Endothelial cell (in vitro differentiated cells): ENCODE results near the gene APBB2. TPM values are rescaled to one million over a fixed set of nuclear protein-coding genes. Genes with fewer than 3 reads are reported as not detected.

ENCODE experiments used
- DNase-seq: peaks from one replicate; pipeline ENCODE4 v3.0.0; 2021; ENCODE audit warnings: low spot score
- H3K27ac Mint-ChIP-seq: one replicate; pipeline ENCODE4 v1.8.0; 2021; ENCODE audit warnings: mixed read lengths, inconsistent platforms; ENCODE audit not compliant: unreplicated experiment
- H3K27me3 Mint-ChIP-seq: one replicate; pipeline ENCODE4 v1.8.0; 2021; ENCODE audit warnings: mild to moderate bottlenecking, moderate library complexity, mixed read lengths, inconsistent platforms; ENCODE audit not compliant: unreplicated experiment
- H3K36me3 Mint-ChIP-seq: one replicate; pipeline ENCODE4 v1.8.0; 2021; ENCODE audit warnings: mild to moderate bottlenecking, low read depth, mixed read lengths, inconsistent platforms; ENCODE audit not compliant: unreplicated experiment
- H3K4me1 Mint-ChIP-seq: one replicate; pipeline ENCODE4 v1.8.0; 2021; ENCODE audit warnings: mild to moderate bottlenecking, mixed read lengths, inconsistent platforms; ENCODE audit not compliant: unreplicated experiment
- H3K4me3 Mint-ChIP-seq: one replicate; pipeline ENCODE4 v1.8.0; 2021; ENCODE audit warnings: mild to moderate bottlenecking, mixed read lengths, inconsistent platforms; ENCODE audit not compliant: unreplicated experiment
- H3K9me3 Mint-ChIP-seq: one replicate; pipeline ENCODE4 v1.8.0; 2021; ENCODE audit warnings: mixed read lengths, inconsistent platforms; ENCODE audit not compliant: unreplicated experiment
- CTCF ChIP-seq: fragments of 200-600 bp; sonication (generic); IDR thresholded peaks from one replicate; pipeline ENCODE4 v1.5.0; 2021; ENCODE audit warnings: antibody characterized with exemption; ENCODE audit not compliant: unreplicated experiment
- total RNA-seq: library from RNA; stranded (reverse); fragmentation: NEBNext Ultra II Directional; extraction: Animal tissue kit (Norgen Biotek cat#: 25700); gene quantifications from one replicate; pipeline ENCODE4 v1.2.1, GENCODE V29; 2021; ENCODE audit not compliant: unreplicated experiment

APBB2 gene
- total RNA-seq, 1 donor from 2014 or later = 103 TPM

DNA sequence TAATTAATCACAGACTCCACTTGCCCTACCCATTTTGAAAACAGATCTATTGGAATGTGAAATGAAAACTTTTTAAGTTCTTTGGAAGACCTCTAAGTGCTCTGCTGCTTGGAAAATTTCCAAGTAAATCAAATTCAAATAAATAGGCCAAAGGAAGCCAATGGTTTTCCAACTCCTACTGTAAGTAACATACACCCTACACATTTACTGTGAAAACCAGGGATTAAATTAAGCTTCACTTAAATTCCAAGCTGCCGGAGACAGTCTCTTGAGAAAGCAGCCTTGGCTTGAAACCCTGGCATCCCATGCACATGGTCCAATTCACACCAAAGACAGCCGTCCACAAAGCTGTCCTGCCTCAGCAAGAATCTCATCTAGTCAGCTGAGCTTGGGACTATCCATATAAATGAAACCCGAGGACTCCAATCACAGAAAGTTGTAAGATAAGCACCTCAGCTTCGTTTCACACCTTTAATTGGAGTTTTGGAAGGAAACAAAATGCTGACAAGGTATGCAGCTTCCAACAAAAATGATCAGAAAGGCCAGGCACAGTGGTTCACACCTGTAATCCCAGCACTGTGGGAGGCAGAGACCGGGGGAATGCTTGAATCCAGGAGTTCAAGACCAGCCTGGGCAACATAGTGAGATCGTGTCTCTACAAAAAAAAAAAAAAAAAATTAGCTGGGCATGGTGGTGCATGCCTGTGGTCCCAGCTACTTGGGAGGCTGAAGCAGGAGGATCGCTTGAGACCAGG lies 88.6 kb downstream of the APBB2 start:
- Mint-ChIP-seq H3K27ac (no peak overlapping the region), H3K9me3 (no peaks in the 10 kb centered on the region), H3K4me3 (no peak overlapping the region), H3K4me1 (peaks cover 20% of the 10 kb centered on the region), H3K27me3 (peaks cover 8% of the 10 kb centered on the region), H3K36me3 (peaks cover 12% of the 10 kb centered on the region)
- TF ChIP-seq CTCF = no peak
- DNase-seq = no peak

DNA sequence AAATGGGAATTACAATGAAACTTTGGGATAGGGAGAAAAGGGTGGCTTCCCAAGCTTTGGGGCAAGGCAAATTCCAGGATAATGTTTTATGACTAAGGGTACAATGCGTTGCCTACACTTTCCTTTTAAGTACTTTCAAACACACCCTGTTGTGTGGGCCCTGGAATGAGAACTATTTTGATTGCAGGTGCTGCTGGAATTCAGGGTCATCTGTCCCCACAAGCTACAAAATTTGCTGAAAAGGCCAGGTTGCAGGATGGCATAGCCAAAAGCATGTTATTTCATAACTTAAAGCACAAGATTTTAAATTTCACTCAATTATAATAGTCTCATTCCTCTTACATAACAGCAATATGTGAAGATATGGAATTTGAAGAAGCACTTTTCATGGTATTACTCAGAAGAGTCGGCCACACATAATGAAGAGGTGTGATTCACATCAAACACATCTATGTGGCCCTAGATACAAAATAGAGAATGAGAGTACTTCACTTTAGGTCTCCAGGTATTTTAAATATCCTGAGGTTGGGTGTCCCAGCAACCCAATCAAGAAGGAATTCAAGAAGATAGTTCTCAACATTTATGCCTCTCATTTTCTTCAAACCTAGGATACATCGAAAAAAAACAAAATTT lies 89.3 kb downstream of the APBB2 start:
- no peak for DNase-seq
- Mint-ChIP-seq H3K9me3 (no peaks in the 10 kb centered on the region), H3K4me3 (no peak overlapping the region), H3K27ac (no peak overlapping the region), H3K36me3 (peaks cover 12% of the 10 kb centered on the region), H3K27me3 (peaks cover 8% of the 10 kb centered on the region), H3K4me1 (peaks cover 22% of the 10 kb centered on the region)
- TF ChIP-seq CTCF = no peak

GRCh38 chr4:41122775-41123174 lies 91.6 kb downstream of the APBB2 start:
- Mint-ChIP-seq H3K4me1 (peaks cover 15% of the 10 kb centered on the region), H3K27ac (peak overlapping the region; percentile 45), H3K27me3 (peaks cover 10% of the 10 kb centered on the region), H3K4me3 (no peak overlapping the region), H3K9me3 (no peaks in the 10 kb centered on the region), H3K36me3 (peaks cover 6% of the 10 kb centered on the region)
- DNase-seq = no peak
- no peak for TF ChIP-seq CTCF

- Mint-ChIP-seq H3K4me1 (peaks cover 15% of the 10 kb centered on the region), H3K27ac (peak overlapping the region; percentile 45), H3K4me3 (no peak overlapping the region), H3K36me3 (peaks cover 6% of the 10 kb centered on the region), H3K27me3 (peaks cover 10% of the 10 kb centered on the region), H3K9me3 (no peaks in the 10 kb centered on the region)
- no peak for TF ChIP-seq CTCF
- no peak for DNase-seq
Measured at GRCh38 chr4:41122309-41122708, 92.0 kb downstream of the APBB2 start.

GRCh38 chr4:41121906-41122305 lies 92.4 kb downstream of the APBB2 start:
- peaks cover 7% of the 10 kb centered on the region for H3K36me3 Mint-ChIP-seq
- DNase-seq = no peak
- H3K9me3 Mint-ChIP-seq = no peaks in the 10 kb centered on the region
- no peak overlapping the region for H3K4me3 Mint-ChIP-seq
- no peak overlapping the region for H3K27ac Mint-ChIP-seq
- TF ChIP-seq CTCF = no peak
- H3K27me3 Mint-ChIP-seq = peaks cover 10% of the 10 kb centered on the region
- peaks cover 15% of the 10 kb centered on the region for H3K4me1 Mint-ChIP-seq
